Right cardiac atrium (tissue), 5 donors: ENCODE measurements around the gene FAM50A. TPM values are rescaled to one million over a fixed set of nuclear protein-coding genes. Genes with fewer than 3 reads are reported as not detected.
A peak's percentile ranks its signal among the peaks of the same experiment; 100 is the strongest.

Source experiments
- ATAC-seq, 2 donors: fragments of 200-7000 bp; cut with Tn5 transposase; one replicate each; pipeline versions ENCODE4 v1.8.0 to v1.9.1; 2020; ENCODE audit warnings: moderate library complexity in 2 of 2, mild to moderate bottlenecking in 1 of 2
- DNase-seq, 3 donors: peaks; one replicate each; pipeline ENCODE4 v3.0.0-alpha.2; 2020
- H3K27ac ChIP-seq: one replicate; pipeline ENCODE4 v1.5.1; 2013; ENCODE audit warnings: mild to moderate bottlenecking, low read length, control low read depth, moderate library complexity
- H3K27me3 ChIP-seq: one replicate; pipeline ENCODE4 v1.6.1; 2013; ENCODE audit not compliant: control insufficient read depth, insufficient read depth
- H3K4me1 ChIP-seq: one replicate; pipeline ENCODE4 v1.6.1; 2013; ENCODE audit warnings: low read length; ENCODE audit not compliant: control insufficient read depth, insufficient read depth
- H3K4me3 ChIP-seq: one replicate; pipeline ENCODE4 v1.5.1; 2013; ENCODE audit warnings: low read length, control low read depth
- H3K9me3 ChIP-seq: one replicate; pipeline ENCODE4 v1.6.1; 2013; ENCODE audit warnings: low read length; ENCODE audit not compliant: control insufficient read depth
- WGBS: extraction: QIAGEN DNeasy Blood & Tissue Kit; methylation state at CpG from one replicate; pipeline ENCODE4 v1.1.7; 2013; 5-methylcytosine and 5-hydroxymethylcytosine counted together
- intact Hi-C, 4 donors: fragments of 100-400 bp; cut with DNase I; formaldehyde crosslinking; loops; one replicate each; pipeline versions ENCODE4 v1.11.0 to v1.14.0; 2022 to 2023
- polyA plus RNA-seq: library from polyadenylated mRNA; stranded (reverse); fragments of 200-250 nt; gene quantifications from one replicate; pipeline ENCODE4 v1.2.3, GENCODE V29; 2013
- total RNA-seq, 4 donors: library from RNA; stranded (reverse); fragmentation: NEBNext Ultra II Directional; extraction: Animal tissue kit (Norgen Biotek cat#: 25700); gene quantifications; one replicate each; pipeline ENCODE4 v1.2.1, GENCODE V29; 2021
- donor health status: healthy with polysubstance abuse.
- donor health status: DM: no; HTN: yes; CAD: no.
- donor health status: DM: no; HTN: no; CAD: no.
- donor health status: DM: no; HTN: yes; CAD: no; lungs with severe emphysema.
- donor health status: DM: yes; HTN: yes; CAD: no.

FAM50A gene
- total and polyA plus RNA-seq, 5 donors = 48.6 to 88.7 (median 53.3) TPM

DNA sequence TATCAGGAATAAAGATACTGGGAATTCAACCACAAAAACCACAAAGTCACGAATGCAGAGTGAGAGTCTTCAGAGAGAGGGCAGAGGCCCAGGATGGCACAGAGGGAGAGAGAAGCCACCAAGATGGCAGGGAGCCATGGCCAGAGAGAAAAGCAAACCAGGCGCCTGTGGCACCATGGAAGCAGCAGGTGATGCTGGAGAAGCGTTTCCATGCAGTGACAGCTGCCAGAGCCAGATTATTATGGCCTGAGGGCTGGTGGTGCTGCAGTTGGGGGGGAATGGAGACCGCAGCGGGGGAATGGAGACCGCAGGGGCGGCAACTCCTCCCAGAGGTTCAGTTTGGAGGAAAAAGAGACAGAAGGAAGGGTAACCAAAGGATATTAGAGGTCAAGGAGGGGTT lies 26.8 kb upstream of the FAM50A start:
- intact Hi-C loops = no loop called here
- H3K27me3 ChIP-seq = no peaks in the 10 kb centered on the region
- H3K4me1 ChIP-seq = no peaks in the 10 kb centered on the region
- DNase-seq (no peak), ATAC-seq (no peak)
- H3K4me3 ChIP-seq = no peak overlapping the region
- H3K9me3 ChIP-seq = no peaks in the 10 kb centered on the region
- H3K27ac ChIP-seq = no peak overlapping the region
- 79% methylated on average over 7 of the region's 7 CpGs for WGBS

GRCh38 chrX:154419189-154419588 lies 24.8 kb upstream of the FAM50A start:
- H3K4me1 ChIP-seq = no peaks in the 10 kb centered on the region
- H3K27me3 ChIP-seq = no peaks in the 10 kb centered on the region
- DNase-seq = no peak
- no peak for ATAC-seq
- WGBS = 85% methylated on average over 8 of the region's 8 CpGs
- H3K27ac ChIP-seq = peak overlapping the region; percentile 53
- intact Hi-C loops = no loop called here
- no peak overlapping the region for H3K4me3 ChIP-seq
- H3K9me3 ChIP-seq = no peaks in the 10 kb centered on the region

- H3K27ac ChIP-seq = peak overlapping the region; percentile 85
- intact Hi-C loops = no loop called here
- H3K4me1 ChIP-seq = no peaks in the 10 kb centered on the region
- no peaks in the 10 kb centered on the region for H3K27me3 ChIP-seq
- peak; percentile 86 to 90 for ATAC-seq
- H3K4me3 ChIP-seq = no peak overlapping the region
- DNase-seq = peak in 1 of 3 donors; percentile 41
- 52% methylated on average over 19 of the region's 19 CpGs for WGBS
- no peaks in the 10 kb centered on the region for H3K9me3 ChIP-seq
These were observed 24.1 kb upstream of the FAM50A start for GRCh38 chrX:154419688-154420401.

- WGBS = 54% methylated on average over 10 of the region's 10 CpGs
- H3K27me3 ChIP-seq = no peaks in the 10 kb centered on the region
- no peaks in the 10 kb centered on the region for H3K4me1 ChIP-seq
- peak overlapping the region; percentile 85 for H3K27ac ChIP-seq
- H3K9me3 ChIP-seq = no peaks in the 10 kb centered on the region
- no peak overlapping the region for H3K4me3 ChIP-seq
- intact Hi-C loops = no loop called here
- ATAC-seq (peak; percentile 30 to 46), DNase-seq (no peak)
These were observed 23.6 kb upstream of the FAM50A start for GRCh38 chrX:154420402-154420756.

- DNase-seq (no peak), ATAC-seq (no peak)
- no peaks in the 10 kb centered on the region for H3K27me3 ChIP-seq
- 88% methylated on average over 13 of the region's 13 CpGs for WGBS
- H3K4me3 ChIP-seq = no peak overlapping the region
- no peak overlapping the region for H3K27ac ChIP-seq
- intact Hi-C loops = no loop called here
- no peaks in the 10 kb centered on the region for H3K4me1 ChIP-seq
- no peaks in the 10 kb centered on the region for H3K9me3 ChIP-seq
These were observed 16.8 kb upstream of the FAM50A start for GRCh38 chrX:154426916-154427770.

GRCh38 chrX:154428176-154429171 lies 15.5 kb upstream of the FAM50A start, which contains the start of gene ATP6AP1:
ATP6AP1 (plus strand) TSS chrX:154428677; CDS start chrX:154428693, 16 bp downstream.
- peak; percentile 98 to 99 for ATAC-seq
- DNase-seq = peak; percentile 94 to 97 (median 97)
- WGBS = 9% methylated on average over 87 of the region's 87 CpGs
- no peaks in the 10 kb centered on the region for H3K27me3 ChIP-seq
- no peaks in the 10 kb centered on the region for H3K4me1 ChIP-seq
- H3K9me3 ChIP-seq = no peaks in the 10 kb centered on the region
- intact Hi-C loops = no loop called here
- peak within 1 kb of the TSS; percentile 72 for H3K27ac ChIP-seq
- H3K4me3 ChIP-seq = peak within 1 kb of the TSS; percentile 73

DNA sequence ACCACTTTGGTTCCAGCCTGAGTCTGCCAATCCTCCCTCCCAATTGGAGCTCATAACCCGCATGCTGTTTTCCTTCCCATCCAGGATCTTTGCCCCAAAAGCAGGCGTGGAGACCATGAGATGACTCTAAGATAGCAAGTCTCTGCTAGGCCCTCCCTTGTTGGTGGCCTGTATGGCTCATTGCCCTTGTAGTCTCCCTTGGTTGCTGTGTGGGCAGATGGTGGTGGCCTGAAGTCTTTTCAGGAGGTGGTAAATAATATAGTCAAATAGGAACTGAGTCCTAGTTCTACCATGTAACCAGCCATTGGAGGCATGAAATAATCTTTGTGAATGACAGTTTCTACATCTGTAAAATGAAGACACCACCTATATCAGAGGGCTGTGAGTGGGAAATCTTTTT lies 14.2 kb upstream of the FAM50A start:
- Histone ChIP-seq H3K4me3 (no peak overlapping the region), H3K27ac (no peak overlapping the region), H3K27me3 (no peaks in the 10 kb centered on the region), H3K4me1 (no peaks in the 10 kb centered on the region), H3K9me3 (no peaks in the 10 kb centered on the region)
- DNase-seq = no peak
- ATAC-seq = no peak
- intact Hi-C loops = no loop called here
- WGBS = 83% methylated on average over 2 of the region's 2 CpGs

GRCh38 chrX:154430479-154430878 lies 13.5 kb upstream of the FAM50A start:
- intact Hi-C loops = no loop called here
- no peaks in the 10 kb centered on the region for H3K4me1 ChIP-seq
- ATAC-seq = no peak
- 46% methylated on average over 6 of the region's 6 CpGs for WGBS
- H3K4me3 ChIP-seq = no peak overlapping the region
- H3K27me3 ChIP-seq = no peaks in the 10 kb centered on the region
- H3K9me3 ChIP-seq = no peaks in the 10 kb centered on the region
- DNase-seq = no peak
- no peak overlapping the region for H3K27ac ChIP-seq

DNA sequence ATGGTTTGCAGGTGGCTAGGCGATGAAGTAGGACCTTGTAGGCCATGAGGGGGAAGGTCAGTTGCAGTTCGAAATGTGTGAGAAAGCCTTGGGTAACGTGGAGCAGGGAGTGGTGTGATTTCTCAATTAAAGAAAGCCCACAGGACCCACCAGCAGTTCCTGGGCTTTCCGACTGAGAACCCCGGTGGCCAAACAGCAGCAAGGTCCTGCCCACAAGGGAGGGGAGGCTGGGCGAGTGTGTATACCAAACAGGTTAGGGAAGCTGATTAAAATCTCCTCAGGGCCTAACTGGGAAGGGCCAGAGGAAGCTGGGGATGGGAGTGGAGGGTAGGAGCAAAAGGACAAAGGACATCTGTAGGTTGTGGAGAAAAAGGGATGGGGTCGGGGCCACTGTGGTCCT lies 13.0 kb upstream of the FAM50A start:
- 62% methylated on average over 7 of the region's 7 CpGs for WGBS

GRCh38 chrX:154431341-154431740 lies 12.6 kb upstream of the FAM50A start:
- Histone ChIP-seq H3K4me1 (no peaks in the 10 kb centered on the region), H3K27me3 (no peaks in the 10 kb centered on the region), H3K9me3 (no peaks in the 10 kb centered on the region), H3K27ac (peak overlapping the region; percentile 28), H3K4me3 (no peak overlapping the region)
- intact Hi-C loops = no loop called here
- ATAC-seq = no peak
- peak in 2 of 3 donors; percentile 64 to 70 for DNase-seq
- 69% methylated on average over 5 of the region's 5 CpGs for WGBS

More for the DNA sequence above, 13.0 kb upstream of the FAM50A start:
- H3K9me3 ChIP-seq = no peaks in the 10 kb centered on the region
- no peak for ATAC-seq
- H3K4me1 ChIP-seq = no peaks in the 10 kb centered on the region
- no peak for DNase-seq
- intact Hi-C loops = no loop called here
- H3K27me3 ChIP-seq = no peaks in the 10 kb centered on the region
- H3K27ac ChIP-seq = no peak overlapping the region
- no peak overlapping the region for H3K4me3 ChIP-seq
